ENCODE results near the gene SPC25. TPM values are rescaled to one million over a fixed set of nuclear protein-coding genes. Genes with fewer than 3 reads are reported as not detected.

SPC25 gene
- total and polyA plus RNA-seq, 9 of the 15 experiments (the other 6 are each of a cell fraction or from before 2014, with no cell fraction given): 44.8 to 100 (median 75.0) TPM

- 51% methylated on average over 4 of the region's 4 CpGs for WGBS (ENCODE audit: insufficient coverage, low coverage, missing lambda C conversion rate)
- H3K9ac ChIP-seq (ENCODE audit: insufficient read depth in 1 of 2, low read depth in 2 of 2, low read length in 2 of 2): no peak overlapping the region
- H3K36me3 ChIP-seq (ENCODE audit: control insufficient read depth, insufficient read depth, low read length): no peaks in the 10 kb centered on the region
- no peak overlapping the region for H3K27ac ChIP-seq (ENCODE audit: extremely low read depth, low read depth, low read length)
- FAIRE-seq (no peak), DNase-seq (ENCODE audit: extremely low read depth in 1 of 4, low spot score in 3 of 4) (no peak), ATAC-seq (no peak)
- POLR2A ChIA-PET: interaction anchor here (0.7 kb wide), 1 partner anchor 12 kb away, joined by 3 read pairs; no protein-coding TSS in a partner anchor
- H3K79me2 ChIP-seq (ENCODE audit: control insufficient read depth, insufficient read depth, low read length): no peaks in the 10 kb centered on the region
- no peak overlapping the region for H3K4me2 ChIP-seq (ENCODE audit: insufficient read depth, low read length)
- in situ Hi-C loops (cut with MboI): loop anchor here (5.0 to 25.0 kb wide), 3 partner anchors 144 to 979 kb away; no protein-coding TSS in a partner anchor
- no peak overlapping the region for H3K4me3 ChIP-seq
- H3K9me1 ChIP-seq (ENCODE audit: control insufficient read depth, insufficient read depth, low read length): no peaks in the 10 kb centered on the region
- H3K9me3 ChIP-seq (replicated peaks; ENCODE audit: control insufficient read depth, insufficient read depth, low read depth, low read length): peaks cover 11% of the 10 kb centered on the region
- intact Hi-C loops (cut with micrococcal nuclease): no loop called here
- no peak overlapping the region for H2AFZ ChIP-seq (ENCODE audit: low read depth, low read length)
- BruUV-seq (replicated peaks): no TSS peak
- H4K20me1 ChIP-seq (replicated peaks; ENCODE audit: control insufficient read depth, insufficient read depth, low read length): no peaks in the 10 kb centered on the region
- H3K4me1 ChIP-seq (replicated peaks in 1 of 2; ENCODE audit: control insufficient read depth in 2 of 2, insufficient read depth in 2 of 2, low read length in 2 of 2): peaks cover 3 to 7% of the 10 kb centered on the region in 2 experiments; a peak in 2 of 5 replicates
- no peaks in the 10 kb centered on the region for H3K27me3 ChIP-seq (ENCODE audit: control insufficient read depth in 2 of 2, insufficient read depth in 2 of 2, low read length in 2 of 2)
- CTCF ChIA-PET (ENCODE audit: low intra/inter-chr PET ratio): no interaction called here
- TF ChIP-seq PCBP1 (IDR thresholded peaks at IDR 0.05; ENCODE audit: low read depth, low read length, poor library complexity, severe bottlenecking) (no peak), HIVEP1 (CRISPR knock-in tag; IDR thresholded peaks at IDR 0.05) (no peak), CREB3 (tag; conservative IDR thresholded peaks at IDR 0.05; ENCODE audit: low read depth) (no peak)
Observed at GRCh38 chr2:168916331-168916675, 26.1 kb upstream of the SPC25 start.

All from K562 (cell line).